OCI-LY3 (cell line): ENCODE data around the gene TROAP.

ENCODE experiments used
- H2AFZ ChIP-seq: fragments of 200-600, 300-600 bp; shearing (Covaris generic); 2 replicates; pipeline ENCODE4 v1.6.0; 2014; ENCODE audit warnings: antibody characterized with exemption, low read depth, low read length
- H3K27ac ChIP-seq: fragments of 200-600, 300-600 bp; sonication (generic); 2 replicates; pipeline ENCODE4 v1.5.1; 2014; ENCODE audit warnings: mild to moderate bottlenecking, low read length, moderate library complexity, mixed read lengths
- H3K27me3 ChIP-seq: fragments of 200-600, 300-600 bp; sonication (generic); 2 replicates; pipeline ENCODE4 v1.6.1; 2014; ENCODE audit warnings: low read depth, low read length, mixed read lengths
- H3K36me3 ChIP-seq: fragments of 200-600, 300-600 bp; sonication (generic); replicated peaks from 2 replicates; pipeline ENCODE3; 2014; ENCODE audit warnings: low read depth, low read length, mixed read lengths
- H3K4me1 ChIP-seq: fragments of 300-600, 200-600 bp; sonication (generic); 2 replicates; pipeline ENCODE4 v1.6.1; 2014; ENCODE audit warnings: low read length, mixed read lengths
- H3K4me2 ChIP-seq: fragments of 200-600, 300-600 bp; sonication (generic); 2 replicates; pipeline ENCODE4 v1.6.1; 2014; ENCODE audit warnings: low read length, mixed read lengths
- H3K4me3 ChIP-seq: fragments of 300-600, 200-600 bp; sonication (generic); 2 replicates; pipeline ENCODE4 v1.5.1; 2014; ENCODE audit warnings: antibody characterized with exemption, mild to moderate bottlenecking, low read length, moderate library complexity
- H3K79me2 ChIP-seq: fragments of 300-600, 200-600 bp; shearing (Covaris generic); 2 replicates; pipeline ENCODE4 v1.6.1; 2014; ENCODE audit warnings: mild to moderate bottlenecking, low read length, mixed read lengths
- H3K9ac ChIP-seq: fragments of 300-600, 200-600 bp; shearing (Covaris generic); 2 replicates; pipeline ENCODE4 v1.6.0; 2014; ENCODE audit warnings: mild to moderate bottlenecking, low read length, moderate library complexity
- H3K9me3 ChIP-seq: fragments of 200-600, 300-600 bp; shearing (Covaris generic); 2 replicates; pipeline ENCODE4 v1.6.1; 2014; ENCODE audit warnings: low read length, mixed read lengths; ENCODE audit not compliant: insufficient read depth
- H4K20me1 ChIP-seq: fragments of 200-600, 300-600 bp; sonication (generic); 2 replicates; pipeline ENCODE4 v1.6.1; 2016; ENCODE audit warnings: low read length, mixed read lengths; ENCODE audit not compliant: insufficient read depth
- EZH2phosphoT487 ChIP-seq: fragments of 200-600 bp; shearing (Covaris generic); IDR thresholded peaks from 2 replicates; pipeline ENCODE4 v1.6.1; 2018; ENCODE audit warnings: antibody characterized with exemption, mixed run types, low read depth
- TF ChIP-seq, protein P1 (sequence below): fragments of 200-600, 300-600 bp; sonication (generic); IDR thresholded peaks from 2 replicates; pipeline ENCODE4 v1.5.1; 2014; ENCODE audit warnings: antibody characterized with exemption, low read length, low read depth

The TROAP gene

DNA sequence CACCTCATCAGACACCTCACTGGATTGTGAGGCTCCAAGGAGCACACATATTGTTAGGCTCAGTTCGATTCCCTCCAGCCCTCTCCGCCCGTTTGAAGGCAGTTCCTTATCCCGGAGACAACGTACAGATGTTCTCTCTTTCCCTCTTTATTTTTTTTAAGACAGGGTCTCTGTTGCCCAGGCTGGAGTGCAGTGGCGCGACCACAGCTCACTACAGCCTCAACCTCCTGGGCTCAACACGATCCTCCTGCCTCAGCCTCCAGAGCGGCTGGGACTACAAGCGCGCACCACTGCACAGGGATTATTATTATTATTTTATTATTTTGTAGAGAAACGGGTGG lies 718 bp upstream of the TROAP start:
- Histone ChIP-seq H3K9me3 (no peaks in the 10 kb centered on the region), H3K27ac (peak overlapping the region; percentile 39; the same call in 1 of the 2 replicates), H3K4me1 (peaks cover 11% of the 10 kb centered on the region), H3K27me3 (no peaks in the 10 kb centered on the region), H3K4me3 (peak overlapping the region; percentile 96), H3K4me2 (peak overlapping the region; percentile 92), H3K9ac (peak overlapping the region; percentile 70), H3K79me2 (peaks cover 11% of the 10 kb centered on the region), H3K36me3 (peaks cover 21% of the 10 kb centered on the region), H2AFZ (peak overlapping the region; percentile 64; the same call in 1 of the 2 replicates), H4K20me1 (no peaks in the 10 kb centered on the region)
- TF ChIP-seq, protein P1, sequence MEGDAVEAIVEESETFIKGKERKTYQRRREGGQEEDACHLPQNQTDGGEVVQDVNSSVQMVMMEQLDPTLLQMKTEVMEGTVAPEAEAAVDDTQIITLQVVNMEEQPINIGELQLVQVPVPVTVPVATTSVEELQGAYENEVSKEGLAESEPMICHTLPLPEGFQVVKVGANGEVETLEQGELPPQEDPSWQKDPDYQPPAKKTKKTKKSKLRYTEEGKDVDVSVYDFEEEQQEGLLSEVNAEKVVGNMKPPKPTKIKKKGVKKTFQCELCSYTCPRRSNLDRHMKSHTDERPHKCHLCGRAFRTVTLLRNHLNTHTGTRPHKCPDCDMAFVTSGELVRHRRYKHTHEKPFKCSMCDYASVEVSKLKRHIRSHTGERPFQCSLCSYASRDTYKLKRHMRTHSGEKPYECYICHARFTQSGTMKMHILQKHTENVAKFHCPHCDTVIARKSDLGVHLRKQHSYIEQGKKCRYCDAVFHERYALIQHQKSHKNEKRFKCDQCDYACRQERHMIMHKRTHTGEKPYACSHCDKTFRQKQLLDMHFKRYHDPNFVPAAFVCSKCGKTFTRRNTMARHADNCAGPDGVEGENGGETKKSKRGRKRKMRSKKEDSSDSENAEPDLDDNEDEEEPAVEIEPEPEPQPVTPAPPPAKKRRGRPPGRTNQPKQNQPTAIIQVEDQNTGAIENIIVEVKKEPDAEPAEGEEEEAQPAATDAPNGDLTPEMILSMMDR: no peak
- no peak for TF ChIP-seq EZH2phosphoT487

DNA sequence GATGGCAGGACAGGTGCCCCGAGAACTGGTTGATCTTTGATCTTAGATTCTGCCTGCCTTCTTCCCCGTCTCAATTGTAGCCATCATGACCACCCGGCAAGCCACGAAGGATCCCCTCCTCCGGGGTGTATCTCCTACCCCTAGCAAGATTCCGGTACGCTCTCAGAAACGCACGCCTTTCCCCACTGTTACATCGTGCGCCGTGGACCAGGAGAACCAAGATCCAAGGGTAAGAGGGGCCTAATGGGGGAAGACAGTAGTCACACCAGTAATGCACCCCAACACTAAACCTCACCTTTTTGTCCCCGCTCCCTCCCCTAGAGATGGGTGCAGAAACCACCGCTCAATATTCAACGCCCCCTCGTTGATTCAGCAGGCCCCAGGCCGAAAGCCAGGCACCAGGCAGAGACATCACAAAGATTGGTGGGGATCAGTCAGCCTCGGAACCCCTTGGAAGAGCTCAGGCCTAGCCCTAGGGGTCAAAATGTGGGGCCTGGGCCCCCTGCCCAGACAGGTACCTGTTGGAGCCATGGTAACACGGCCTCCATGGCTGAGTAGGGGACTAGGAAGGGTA lies 556 bp downstream of the TROAP start:
- Histone ChIP-seq H3K27ac (peak overlapping the region; percentile 54), H2AFZ (peak overlapping the region; percentile 93; the same call in 1 of the 2 replicates), H3K4me2 (peak overlapping the region; percentile 74), H3K79me2 (peaks cover 11% of the 10 kb centered on the region), H3K9ac (peak overlapping the region; percentile 92), H3K4me3 (peak overlapping the region; percentile 96), H3K4me1 (peaks cover 11% of the 10 kb centered on the region), H3K27me3 (no peaks in the 10 kb centered on the region), H4K20me1 (no peaks in the 10 kb centered on the region), H3K36me3 (peaks cover 22% of the 10 kb centered on the region), H3K9me3 (no peaks in the 10 kb centered on the region)
- TF ChIP-seq EZH2phosphoT487: no peak

DNA sequence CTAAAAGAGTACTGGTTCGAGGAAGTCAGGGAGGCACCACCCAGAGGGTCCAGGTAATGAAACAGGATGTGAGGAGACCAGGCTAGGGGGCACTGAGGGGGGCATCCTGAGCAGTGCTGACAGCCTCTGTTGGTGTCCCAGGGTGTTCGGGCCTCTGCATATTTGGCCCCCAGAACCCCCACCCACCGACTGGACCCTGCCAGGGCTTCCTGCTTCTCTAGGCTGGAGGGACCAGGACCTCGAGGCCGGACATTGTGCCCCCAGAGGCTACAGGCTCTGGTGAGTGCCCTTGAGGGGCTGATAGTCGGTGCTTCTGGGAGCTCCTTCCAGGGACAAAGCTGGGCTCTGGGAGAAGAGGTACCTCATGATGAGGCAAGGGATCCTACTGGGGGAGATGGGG lies 2.6 kb downstream of the TROAP start:
- Histone ChIP-seq H3K9me3 (no peaks in the 10 kb centered on the region), H3K4me3 (no peak overlapping the region), H3K4me2 (no peak overlapping the region), H3K27ac (no peak overlapping the region), H3K27me3 (no peaks in the 10 kb centered on the region), H3K36me3 (peaks cover 25% of the 10 kb centered on the region), H3K9ac (no peak overlapping the region), H4K20me1 (no peaks in the 10 kb centered on the region), H2AFZ (no peak overlapping the region), H3K4me1 (peaks cover 11% of the 10 kb centered on the region), H3K79me2 (peaks cover 11% of the 10 kb centered on the region)
- TF ChIP-seq, protein P1: no peak
- TF ChIP-seq EZH2phosphoT487: no peak

DNA sequence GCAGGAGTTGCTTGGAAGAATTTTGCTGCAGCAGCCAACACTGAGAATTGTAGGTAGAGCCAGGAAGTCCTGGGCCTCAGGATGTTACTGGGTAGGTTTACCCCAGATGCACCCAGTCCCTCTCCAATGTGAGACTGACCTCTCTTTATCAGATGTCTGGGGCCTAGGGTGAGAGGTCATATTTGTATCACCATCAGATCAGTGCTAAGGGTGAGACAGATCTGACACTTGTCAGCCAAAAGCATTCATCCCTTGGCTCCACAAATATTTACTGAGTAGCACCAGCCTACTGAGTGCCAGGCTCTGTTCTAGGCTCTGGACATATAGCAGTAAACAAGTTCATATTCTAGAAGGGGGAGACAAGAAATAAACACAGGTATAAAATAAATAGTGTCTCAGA lies 4.3 kb downstream of the TROAP start:
- H4K20me1 ChIP-seq: no peaks in the 10 kb centered on the region
- H3K79me2 ChIP-seq: peaks cover 11% of the 10 kb centered on the region

More for the DNA sequence above, 4.3 kb downstream of the TROAP start:
- TF ChIP-seq EZH2phosphoT487: no peak
- TF ChIP-seq, protein P1: no peak
- H3K27ac ChIP-seq: no peak overlapping the region
- H3K4me3 ChIP-seq: no peak overlapping the region
- H2AFZ ChIP-seq: no peak overlapping the region
- no peaks in the 10 kb centered on the region for H3K27me3 ChIP-seq
- no peaks in the 10 kb centered on the region for H3K9me3 ChIP-seq
- peaks cover 4% of the 10 kb centered on the region; the same call in 1 of the 2 replicates for H3K4me1 ChIP-seq
- no peak overlapping the region for H3K4me2 ChIP-seq
- H3K9ac ChIP-seq: no peak overlapping the region
- peaks cover 35% of the 10 kb centered on the region for H3K36me3 ChIP-seq
